ENCODE measurements around the gene DPPA3. TPM values are rescaled to one million over a fixed set of nuclear protein-coding genes. Genes with fewer than 3 reads are reported as not detected.
"Not testable (repeated sequence)": the region's sequence is repeated elsewhere in the genome, so short reads cannot be mapped to it uniquely, and the experiment has no call there.

Gene DPPA3
- total and polyA plus RNA-seq, 9 donors, result 1.3 TPM; not detected in 8

DNA sequence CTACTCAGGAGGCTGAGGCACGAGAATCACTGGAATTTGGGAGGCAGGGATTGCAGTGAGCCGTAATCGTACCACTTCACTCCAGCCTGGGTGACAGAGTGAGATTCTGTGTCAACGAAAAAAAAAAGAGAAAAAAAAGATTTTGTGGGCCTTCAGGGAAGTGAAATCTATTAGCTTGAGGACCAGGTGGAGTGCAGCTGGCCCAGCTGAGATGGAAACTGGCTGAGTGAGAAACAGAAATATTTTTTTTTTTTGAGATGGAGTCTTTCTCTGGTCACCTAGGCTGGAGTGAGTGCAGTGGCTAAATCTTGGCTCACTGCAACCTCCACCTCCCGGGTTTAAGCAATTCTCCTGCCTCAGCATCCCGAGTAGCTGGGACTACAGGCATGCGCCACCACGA is 38.2 kb downstream of the DPPA3 start:
- Histone ChIP-seq H3K9me3 (no peaks in the 10 kb centered on the region), H3K4me3 (no peak overlapping the region), H3K27me3 (no peaks in the 10 kb centered on the region), H3K27ac (no peak overlapping the region), H3K4me1 (ENCODE audit: insufficient read depth) (no peaks in the 10 kb centered on the region), H3K36me3 (no peaks in the 10 kb centered on the region)
- intact Hi-C loops (cut with DNase I), result no loop called here
- TF ChIP-seq EP300 (IDR thresholded peaks at IDR 0.05), result no peak
- TF ChIP-seq, protein P1, sequence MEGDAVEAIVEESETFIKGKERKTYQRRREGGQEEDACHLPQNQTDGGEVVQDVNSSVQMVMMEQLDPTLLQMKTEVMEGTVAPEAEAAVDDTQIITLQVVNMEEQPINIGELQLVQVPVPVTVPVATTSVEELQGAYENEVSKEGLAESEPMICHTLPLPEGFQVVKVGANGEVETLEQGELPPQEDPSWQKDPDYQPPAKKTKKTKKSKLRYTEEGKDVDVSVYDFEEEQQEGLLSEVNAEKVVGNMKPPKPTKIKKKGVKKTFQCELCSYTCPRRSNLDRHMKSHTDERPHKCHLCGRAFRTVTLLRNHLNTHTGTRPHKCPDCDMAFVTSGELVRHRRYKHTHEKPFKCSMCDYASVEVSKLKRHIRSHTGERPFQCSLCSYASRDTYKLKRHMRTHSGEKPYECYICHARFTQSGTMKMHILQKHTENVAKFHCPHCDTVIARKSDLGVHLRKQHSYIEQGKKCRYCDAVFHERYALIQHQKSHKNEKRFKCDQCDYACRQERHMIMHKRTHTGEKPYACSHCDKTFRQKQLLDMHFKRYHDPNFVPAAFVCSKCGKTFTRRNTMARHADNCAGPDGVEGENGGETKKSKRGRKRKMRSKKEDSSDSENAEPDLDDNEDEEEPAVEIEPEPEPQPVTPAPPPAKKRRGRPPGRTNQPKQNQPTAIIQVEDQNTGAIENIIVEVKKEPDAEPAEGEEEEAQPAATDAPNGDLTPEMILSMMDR (IDR thresholded peaks at IDR 0.05), result no peak
- no peak for TF ChIP-seq POLR2A (IDR thresholded peaks at IDR 0.05)
- DNase-seq, result no peak
- 47 to 63% (median 50%) methylated on average over 8 of the region's 8 CpGs for WGBS, 3 donors

DNA sequence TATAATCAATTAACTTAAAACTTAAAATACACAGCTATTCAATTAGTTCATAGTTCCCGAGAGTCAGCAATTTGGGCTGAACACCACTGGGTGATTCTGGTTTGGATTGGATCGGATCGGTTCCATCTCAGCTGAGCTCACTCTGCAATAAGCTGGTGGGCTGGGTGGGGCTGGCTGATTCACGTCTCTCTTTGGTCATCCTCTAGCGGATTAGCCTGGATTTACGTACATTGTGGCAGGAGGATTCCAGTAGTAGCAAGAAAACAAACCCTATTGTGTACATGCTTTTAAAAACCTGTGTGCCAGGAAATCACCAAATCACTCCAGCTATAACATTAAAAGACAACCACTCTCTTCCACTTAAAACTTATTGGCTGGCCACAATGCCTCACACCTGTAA is 39.1 kb downstream of the DPPA3 start:
- no peaks in the 10 kb centered on the region for H3K9me3 ChIP-seq
- no peaks in the 10 kb centered on the region for H3K36me3 ChIP-seq
- no peak overlapping the region for H3K27ac ChIP-seq
- TF ChIP-seq EP300 (IDR thresholded peaks at IDR 0.05) (no peak), POLR2A (IDR thresholded peaks at IDR 0.05) (no peak)
- TF ChIP-seq, protein P1 (IDR thresholded peaks at IDR 0.05), result no peak
- no peaks in the 10 kb centered on the region for H3K27me3 ChIP-seq
- intact Hi-C loops (cut with DNase I), result no loop called here
- H3K4me3 ChIP-seq, result no peak overlapping the region
- H3K4me1 ChIP-seq (ENCODE audit: insufficient read depth), result no peaks in the 10 kb centered on the region
- no peak for DNase-seq
- 80 to 88% (median 87%) methylated on average over 6 of the region's 6 CpGs for WGBS, 3 donors

DNA sequence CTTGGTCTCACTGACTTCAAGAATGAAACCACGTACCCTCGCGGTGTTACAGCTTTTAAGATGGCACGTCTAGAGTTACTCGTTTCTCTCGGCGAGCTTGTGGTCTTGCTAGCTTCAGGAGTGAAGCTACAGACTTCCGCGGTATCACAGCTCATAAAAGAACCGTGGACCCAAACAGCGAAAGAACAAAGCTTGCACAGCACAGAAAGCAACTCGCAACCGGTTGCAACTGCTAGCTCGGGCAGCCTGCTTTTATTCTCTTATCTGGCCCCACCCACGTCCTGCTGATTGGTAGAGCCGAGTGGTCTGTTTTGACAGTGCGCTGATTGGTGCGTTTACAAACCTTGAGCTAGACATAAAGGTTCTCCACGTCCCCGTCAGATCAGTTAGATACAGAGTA is 40.2 kb downstream of the DPPA3 start:
- no peak overlapping the region for H3K27ac ChIP-seq
- H3K36me3 ChIP-seq, result no peaks in the 10 kb centered on the region
- H3K4me1 ChIP-seq (ENCODE audit: insufficient read depth), result no peaks in the 10 kb centered on the region
- no peak overlapping the region for H3K4me3 ChIP-seq
- H3K27me3 ChIP-seq, result no peaks in the 10 kb centered on the region
- TF ChIP-seq, protein P1 (IDR thresholded peaks at IDR 0.05), result no peak
- TF ChIP-seq POLR2A (IDR thresholded peaks at IDR 0.05), result no peak
- TF ChIP-seq EP300 (IDR thresholded peaks at IDR 0.05), result no peak
- H3K9me3 ChIP-seq, result no peaks in the 10 kb centered on the region
- DNase-seq, result no peak
- WGBS, 3 donors, result 86 to 93% (median 87%) methylated on average over 20 of the region's 20 CpGs
- intact Hi-C loops (cut with DNase I), result no loop called here

DNA sequence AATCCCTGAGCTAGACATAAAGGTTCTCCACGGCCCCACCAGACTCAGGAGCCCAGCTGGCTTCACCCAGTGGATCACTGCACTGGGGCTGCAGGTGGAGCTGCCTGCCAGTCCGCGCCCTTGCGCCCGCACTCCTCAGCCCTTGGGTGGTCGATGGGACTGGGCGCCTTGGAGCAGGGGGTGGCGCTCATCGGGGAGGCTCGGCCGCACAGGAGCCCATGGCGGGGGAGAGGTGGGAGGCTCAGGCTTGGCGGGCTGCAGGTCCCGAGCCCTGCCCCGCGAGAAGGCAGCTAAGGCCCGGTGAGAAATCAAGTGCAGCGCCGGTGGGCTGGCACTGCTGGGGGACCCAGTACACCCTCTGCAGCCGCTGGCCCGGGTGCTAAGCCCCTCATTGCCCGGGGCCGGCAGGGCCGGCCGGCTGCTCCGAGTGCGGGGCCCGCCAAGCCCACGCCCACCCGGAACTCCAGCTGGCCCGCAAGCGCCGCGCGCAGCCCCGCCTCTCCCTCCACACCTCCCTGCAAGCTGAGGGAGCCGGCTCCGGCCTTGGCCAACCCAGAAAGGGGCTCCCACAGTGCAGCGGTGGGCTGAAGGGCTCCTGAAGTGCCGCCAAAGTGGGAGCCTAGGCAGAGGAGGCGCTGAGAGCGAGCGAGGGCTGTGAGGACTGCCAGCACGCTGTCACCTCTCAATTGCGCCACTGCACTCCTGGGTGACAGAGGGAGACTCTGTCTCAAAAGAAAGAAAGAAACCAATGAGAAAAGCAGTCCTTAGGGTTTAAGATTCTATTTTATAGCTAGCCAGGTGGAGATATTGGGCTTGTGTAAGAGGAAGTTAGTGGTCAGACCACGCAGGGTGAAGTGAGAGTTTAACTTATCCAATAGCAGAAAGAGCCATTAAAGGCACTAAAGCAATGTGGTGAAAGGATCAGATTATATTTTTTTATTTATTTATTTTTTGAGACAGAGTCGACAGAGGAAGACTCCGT is 41.0 kb downstream of the DPPA3 start:
- intact Hi-C loops (cut with DNase I); H3K36me3 ChIP-seq; H3K27me3 ChIP-seq; DNase-seq; H3K9me3 ChIP-seq; H3K27ac ChIP-seq; H3K4me1 ChIP-seq (ENCODE audit: insufficient read depth); H3K4me3 ChIP-seq: not testable (repeated sequence)
- WGBS, 3 donors, result 93 to 95% (median 95%) methylated on average over 39 to 48 of the region's 48 CpGs

DNA sequence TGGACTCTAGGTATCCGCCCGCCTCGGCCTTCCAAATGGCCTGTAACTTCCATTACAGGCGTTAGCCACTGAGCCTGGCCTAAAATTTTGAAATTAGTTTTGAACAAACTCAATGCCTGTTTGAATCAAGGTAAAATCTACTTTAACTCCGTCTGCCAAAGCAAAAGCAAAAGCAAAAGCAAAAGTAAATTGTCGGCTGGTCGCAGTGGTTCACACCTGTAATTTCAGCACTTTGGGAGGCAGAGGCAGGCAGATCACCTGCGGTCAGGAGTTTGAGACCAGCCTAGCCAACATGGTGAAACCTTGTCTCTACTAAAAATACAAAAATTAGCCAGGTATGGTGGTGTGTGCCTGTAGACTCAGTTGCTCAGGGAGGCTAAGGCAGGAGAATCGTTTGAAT is 44.4 kb downstream of the DPPA3 start:
- WGBS, 3 donors, result 91 to 93% (median 91%) methylated on average over 9 of the region's 9 CpGs
- H3K4me3 ChIP-seq; intact Hi-C loops (cut with DNase I); H3K36me3 ChIP-seq; DNase-seq; H3K4me1 ChIP-seq (ENCODE audit: insufficient read depth); H3K27ac ChIP-seq; H3K9me3 ChIP-seq; H3K27me3 ChIP-seq: not testable (repeated sequence)

Measured in ovary (tissue), 9 donors.